OCI-M2 (cell line): Measurements from ENCODE around the gene FAM168A.

Experiments used
- DNase-seq: peaks from one replicate; lab custom pipeline; 2025; ENCODE audit not compliant: unreplicated experiment; lab: John Stamatoyannopoulos, UW

FAM168A gene

GRCh38 chr11:73392108-73393010 is 205.6 kb downstream of the FAM168A start:
- DNase-seq, result no peak

GRCh38 chr11:73391665-73392064 is 206.2 kb downstream of the FAM168A start:
- DNase-seq, result no peak

GRCh38 chr11:73390601-73391565 is 207.0 kb downstream of the FAM168A start:
- DNase-seq, result no peak

GRCh38 chr11:73389916-73390315 is 208.0 kb downstream of the FAM168A start:
- no peak for DNase-seq

- no peak for DNase-seq
Observed at GRCh38 chr11:73389134-73389525, 208.8 kb downstream of the FAM168A start.

GRCh38 chr11:73388265-73389133 is 209.4 kb downstream of the FAM168A start:
- DNase-seq, result no peak

- no peak for DNase-seq
Observed at GRCh38 chr11:73387594-73388264, 210.2 kb downstream of the FAM168A start.

- DNase-seq, result no peak
Observed at GRCh38 chr11:73386546-73386945, 211.4 kb downstream of the FAM168A start.

GRCh38 chr11:73386016-73386415 is 211.9 kb downstream of the FAM168A start:
- DNase-seq, result no peak

GRCh38 chr11:73384872-73385689 is 212.8 kb downstream of the FAM168A start:
- DNase-seq, result no peak

GRCh38 chr11:73384531-73384871 is 213.4 kb downstream of the FAM168A start:
- DNase-seq, result no peak

- DNase-seq, result no peak
Observed at GRCh38 chr11:73384125-73384441, 213.8 kb downstream of the FAM168A start.

- no peak for DNase-seq
Observed at GRCh38 chr11:73383249-73384124, 214.4 kb downstream of the FAM168A start.

- DNase-seq, result no peak
Observed at GRCh38 chr11:73382747-73383146, 215.2 kb downstream of the FAM168A start.

- DNase-seq, result no peak
Observed at GRCh38 chr11:73382183-73382582, 215.7 kb downstream of the FAM168A start.

GRCh38 chr11:73381589-73381988 is 216.3 kb downstream of the FAM168A start:
- DNase-seq, result no peak

GRCh38 chr11:73380897-73381410 is 217.0 kb downstream of the FAM168A start:
- DNase-seq, result no peak

- DNase-seq, result no peak
Observed at GRCh38 chr11:73380331-73380730, 217.6 kb downstream of the FAM168A start.
